K562 (cell line): ENCODE measurements around the gene TRAP1. TPM values are rescaled to one million over a fixed set of nuclear protein-coding genes. Genes with fewer than 3 reads are reported as not detected.

Experiments
- ATAC-seq: fragments of 200-7000 bp; cut with Tn5 transposase; 3 replicates; pipeline ENCODE4 v1.9.1; 2020; ENCODE audit warnings: moderate library complexity
- BruUV-seq: library from RNA; stranded (reverse); fragments of 400-500 nt; replicated peaks from 2 replicates; lab custom pipeline; 2021; lab: Mats Ljungman, UMichigan
- CTCF ChIA-PET: fragments of 300-600 bp; formaldehyde crosslinking; extraction: SDS; loops from one replicate; lab custom pipeline; 2021; ENCODE audit warnings: low intra/inter-chr PET ratio; lab: Yijun Ruan, JAX
- POLR2A ChIA-PET: fragments of 300-600, 350-650 bp; sonication (Branson Sonifier 250); formaldehyde crosslinking; extraction: SDS; loops from one replicate; lab custom pipeline; 2021; ENCODE audit warnings: antibody characterized with exemption, inconsistent platforms; lab: Yijun Ruan, JAX
- DNase-seq, 4 experiments: peaks; one replicate each; pipeline versions ENCODE4 v3.0.0 to v3.0.0-alpha.2; 2011 to 2018; ENCODE audit warnings: low spot score in 3 of 4, mixed read lengths in 3 of 4; ENCODE audit errors: extremely low read depth in 1 of 4
- FAIRE-seq: peaks from 2 replicates; lab custom pipeline; 2011; peaks lifted over from hg19 to GRCh38; lab: Jason Lieb, UNC
- H2AFZ ChIP-seq: 2 replicates; pipeline ENCODE4 v1.6.0; 2011; ENCODE audit warnings: low read depth, low read length, control low read depth, inconsistent platforms
- H3K27ac ChIP-seq: fragments of 200-600 bp; 3 replicates; pipeline ENCODE4 v1.8.0; 2011; ENCODE audit warnings: low read depth, mild to moderate bottlenecking, control low read depth, inconsistent platforms, low read length, moderate library complexity, mixed read lengths; ENCODE audit errors: extremely low read depth
- H3K27me3 ChIP-seq, 2 experiments: fragments of 300-600 bp in 1 of 2; 2 replicates in 1 of 2; 3 replicates in 1 of 2; pipeline versions ENCODE4 v1.6.0 to v1.8.0; 2011; ENCODE audit warnings: inconsistent platforms in 2 of 2, low read length in 2 of 2, mild to moderate bottlenecking in 1 of 2, mixed read lengths in 1 of 2, moderate library complexity in 1 of 2; ENCODE audit not compliant: control insufficient read depth in 2 of 2, insufficient read depth in 2 of 2
- H3K36me3 ChIP-seq: fragments of 300-600 bp; 3 replicates; pipeline ENCODE4 v1.8.0; 2011; ENCODE audit warnings: mild to moderate bottlenecking, low read length, inconsistent platforms; ENCODE audit not compliant: control insufficient read depth, insufficient read depth
- H3K4me1 ChIP-seq, 2 experiments: fragments of 200-600 bp in 1 of 2; replicated peaks in 1 of 2; 2 replicates in 1 of 2; 3 replicates in 1 of 2; pipeline versions ENCODE4 v1.5.1 to v1.8.0; 2011; ENCODE audit warnings: inconsistent platforms in 2 of 2, low read length in 2 of 2, mild to moderate bottlenecking in 1 of 2, mixed read lengths in 1 of 2, moderate library complexity in 1 of 2; ENCODE audit not compliant: control insufficient read depth in 2 of 2, insufficient read depth in 2 of 2
- H3K4me2 ChIP-seq: 2 replicates; pipeline ENCODE4 v1.6.1; 2011; ENCODE audit warnings: low read length, control low read depth, inconsistent platforms, mixed read lengths; ENCODE audit not compliant: insufficient read depth
- H3K4me3 ChIP-seq: fragments of 200-600 bp; sonication (generic), shearing (Covaris generic); 2 replicates; pipeline ENCODE4 v1.5.1; 2016; ENCODE audit warnings: control low read depth, inconsistent platforms
- H3K79me2 ChIP-seq: fragments of 200-600 bp; 3 replicates; pipeline ENCODE4 v1.8.0; 2011; ENCODE audit warnings: low read length, inconsistent platforms; ENCODE audit not compliant: control insufficient read depth, insufficient read depth
- H3K9ac ChIP-seq, 2 experiments: 2 replicates each; pipeline versions ENCODE4 v1.6.0 to v1.6.1; 2011; ENCODE audit warnings: low read depth in 2 of 2, low read length in 2 of 2, control low read depth in 1 of 2, inconsistent platforms in 1 of 2, mild to moderate bottlenecking in 1 of 2, mixed read lengths in 1 of 2; ENCODE audit not compliant: insufficient read depth in 1 of 2
- H3K9me1 ChIP-seq: one replicate; pipeline ENCODE4 v1.6.0; 2011; ENCODE audit warnings: inconsistent platforms, mild to moderate bottlenecking, low read length, moderate library complexity; ENCODE audit not compliant: control insufficient read depth, insufficient read depth
- H3K9me3 ChIP-seq: replicated peaks from 2 replicates; pipeline ENCODE4 v1.5.1; 2011; ENCODE audit warnings: low read depth, low read length, inconsistent platforms; ENCODE audit not compliant: control insufficient read depth, insufficient read depth
- H4K20me1 ChIP-seq: replicated peaks from 2 replicates; pipeline ENCODE4 v1.6.1; 2011; ENCODE audit warnings: low read length, inconsistent platforms, mixed read lengths; ENCODE audit not compliant: control insufficient read depth, insufficient read depth
- ARHGAP35 ChIP-seq: fragments of 450-650 bp; IDR thresholded peaks from 2 replicates; pipeline ENCODE4 v1.6.1; 2018; ENCODE audit not compliant: partially characterized antibody
- ASH1L ChIP-seq: fragments of 450-650 bp; IDR thresholded peaks from 2 replicates; pipeline ENCODE4 v1.6.1; 2018; ENCODE audit warnings: borderline replicate concordance, mild to moderate bottlenecking, low read depth; ENCODE audit not compliant: partially characterized antibody
- DPF2 ChIP-seq: fragments of 450-650 bp; IDR thresholded peaks from 2 replicates; pipeline ENCODE4 v1.6.1; 2016
- GTF2E2 ChIP-seq: fragments of 200-800 bp; sonication (Bioruptor generic); IDR thresholded peaks from 2 replicates; pipeline ENCODE4 v1.6.1; 2016; ENCODE audit warnings: missing genetic modification characterization, missing compliant biosample characterization
- MAZ ChIP-seq, 2 experiments: fragments of 450-650 bp in 1 of 2; sonication (generic) in 1 of 2; formaldehyde crosslinking; IDR thresholded peaks in 1 of 2; conservative IDR thresholded peaks in 1 of 2; 2 replicates each; pipeline versions ENCODE4 v1.4.0 to v1.5.0; 2020; ENCODE audit warnings: mild to moderate bottlenecking in 1 of 2, missing genetic modification reagents in 1 of 2
- PTBP1 ChIP-seq: fragments of 200-400 bp; formaldehyde crosslinking; IDR thresholded peaks from 2 replicates; pipeline ENCODE4 v1.6.1; 2017; ENCODE audit warnings: low read depth, low read length
- ZNF57 ChIP-seq: fragments of 450-650 bp; formaldehyde crosslinking; IDR thresholded peaks from 2 replicates; pipeline ENCODE4 v1.4.0; 2020; ENCODE audit warnings: mild to moderate bottlenecking, moderate library complexity
- WGBS: fragments of 100-300 bp; shearing (Covaris generic); methylation state at CpG from one replicate; pipeline ENCODE4 v1.1.6; 2016; ENCODE audit warnings: low coverage, mixed read lengths; ENCODE audit not compliant: insufficient coverage; ENCODE audit errors: missing lambda C conversion rate; 5-methylcytosine and 5-hydroxymethylcytosine counted together
- in situ Hi-C: fragments of 300-500 bp; cut with MboI; formaldehyde crosslinking; loops from 4 replicates; pipeline ENCODE4 v1.15.0; 2018; ENCODE audit warnings: inconsistent platforms, mixed read lengths
- intact Hi-C: fragments of 100-400 bp; cut with micrococcal nuclease; formaldehyde crosslinking; loops from 2 replicates; pipeline ENCODE4 v1.14.2; 2022
- polyA plus RNA-seq, 8 experiments: library from polyadenylated mRNA; depleted of rRNA in 4 of 8; stranded (reverse) in 5 of 8; unstranded in 3 of 8; fragments of >200 nt; fragmentation: Nextera tagmentation in 2 of 8; fragmentation: Illumina TruSeq in 1 of 8; extraction: Ambion mirVana in 2 of 8; extraction: Trizol in 1 of 8; gene quantifications; 2 replicates each; pipeline versions ENCODE4 v1.2.1 to v1.2.3, GENCODE V29; 2011 to 2014; ENCODE audit warnings: inconsistent platforms in 1 of 8, missing spikeins in 1 of 8
- total RNA-seq, 7 experiments: library from RNA; depleted of rRNA in 6 of 7; stranded (reverse); fragments of >200 nt in 6 of 7; fragmentation: Illumina TruSeq in 2 of 7; extraction: Trizol in 2 of 7; gene quantifications; 2 replicates each; pipeline versions ENCODE4 v1.2.1 to v1.2.3, GENCODE V29; 2011 to 2021; ENCODE audit warnings: low replicate concordance in 1 of 7
- TF ChIP-seq, protein P1 (sequence below): sonication (generic); formaldehyde crosslinking; IDR thresholded peaks from 2 replicates; pipeline ENCODE4 v1.8.0; 2022; ENCODE audit warnings: mild to moderate bottlenecking, missing genetic modification reagents

The TRAP1 gene
- total and polyA plus RNA-seq, 9 of the 15 experiments (the other 6 are each of a cell fraction or from before 2014, with no cell fraction given), result 19.1 to 436 (median 301) TPM

DNA sequence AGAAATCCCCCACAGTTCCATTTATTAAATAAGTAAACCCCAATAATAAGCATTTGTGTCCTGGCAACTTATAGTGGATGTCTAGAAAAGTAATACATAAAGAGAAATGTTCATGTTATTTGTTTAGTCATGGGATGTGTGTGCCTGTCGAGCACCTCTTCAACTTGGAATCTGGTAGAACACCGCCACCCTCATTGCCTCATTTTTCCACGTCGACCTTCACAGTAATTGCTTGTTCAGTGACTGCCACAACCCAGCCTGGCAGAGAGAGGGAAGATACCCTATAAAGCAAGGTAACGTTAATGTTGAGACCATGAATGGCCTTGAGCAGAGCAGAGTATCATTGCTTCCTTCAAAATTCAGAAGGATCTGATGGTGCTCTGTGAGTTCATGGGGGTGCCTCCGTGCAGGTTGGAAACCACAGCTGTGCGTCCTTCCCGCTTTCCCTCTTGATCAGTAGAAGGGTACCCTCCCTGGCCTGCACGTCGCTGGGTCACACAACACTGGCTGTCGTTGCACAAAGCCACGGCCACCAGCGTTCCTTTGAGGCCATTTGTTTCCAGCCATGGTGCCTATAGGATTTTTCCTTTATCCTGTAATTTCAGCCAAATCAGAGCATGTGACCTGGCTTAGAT is 66.6 kb downstream of the TRAP1 start:
- Histone ChIP-seq H3K4me2 (no peak overlapping the region), H3K36me3 (peaks cover 36% of the 10 kb centered on the region), H3K27ac (no peak overlapping the region), H3K4me3 (no peak overlapping the region), H3K9me1 (no peaks in the 10 kb centered on the region), H2AFZ (no peak overlapping the region), H3K4me1 (peaks cover 18 to 34% of the 10 kb centered on the region in 2 experiments), H3K79me2 (no peaks in the 10 kb centered on the region), H4K20me1 (no peaks in the 10 kb centered on the region), H3K9me3 (no peaks in the 10 kb centered on the region), H3K27me3 (no peaks in the 10 kb centered on the region), H3K9ac (no peak overlapping the region; a peak in 1 of 4 replicates)
- CTCF ChIA-PET, result no interaction called here
- intact Hi-C loops, result no loop called here
- DNase-seq (no peak), FAIRE-seq (no peak), ATAC-seq (no peak)
- TF ChIP-seq, protein P1, sequence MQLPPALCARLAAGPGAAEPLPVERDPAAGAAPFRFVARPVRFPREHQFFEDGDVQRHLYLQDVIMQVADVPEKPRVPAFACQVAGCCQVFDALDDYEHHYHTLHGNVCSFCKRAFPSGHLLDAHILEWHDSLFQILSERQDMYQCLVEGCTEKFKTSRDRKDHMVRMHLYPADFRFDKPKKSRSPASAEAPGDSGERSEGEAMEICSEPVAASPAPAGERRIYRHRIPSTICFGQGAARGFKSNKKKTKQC (CRISPR knock-in tag), result no peak
- TF ChIP-seq ASH1L, result no peak
- TF ChIP-seq ZNF57 (CRISPR knock-in tag), result no peak
- no peak for TF ChIP-seq ARHGAP35
- no peak for TF ChIP-seq GTF2E2 (tag)
- TF ChIP-seq MAZ (CRISPR knock-in tag; conservative IDR thresholded peaks at IDR 0.05 in 1 of 2, IDR thresholded peaks at IDR 0.05 in 1 of 2), result no peak
- no peak for TF ChIP-seq DPF2
- TF ChIP-seq PTBP1, result no peak
- in situ Hi-C loops, result no loop called here
- POLR2A ChIA-PET, result interaction anchor here (1.6 kb wide), 1 partner anchor 11 kb away, joined by 8 read pairs; no protein-coding TSS in a partner anchor
- no TSS peak for BruUV-seq
- WGBS, result 76% methylated on average over 13 of the region's 13 CpGs
